Measurements from ENCODE around the gene CFAP97. TPM values are rescaled to one million over a fixed set of nuclear protein-coding genes. Genes with fewer than 3 reads are reported as not detected.

The CFAP97 gene
- total and polyA plus RNA-seq, 9 of the 15 experiments (the other 6 are each of a cell fraction or from before 2014, with no cell fraction given), result 17.3 to 57.8 (median 44.4) TPM

GRCh38 chr4:185142912-185143600 is 60.7 kb downstream of the CFAP97 start, which contains the start of gene SLC25A4 (continued):
- 0 out of 6 replicates have a peak, but pooled peaks of 1 of the 3 experiments have one; percentile 45 for TF ChIP-seq ZBTB11 (CRISPR knock-in tag; IDR thresholded peaks at IDR 0.05)
- TF ChIP-seq ZBTB2 (IDR thresholded peaks at IDR 0.05), result no peak
- TF ChIP-seq ZNF75A (CRISPR knock-in tag; IDR thresholded peaks at IDR 0.05), result no peak
- TF ChIP-seq RNF219 (CRISPR knock-in tag; IDR thresholded peaks at IDR 0.05), result no peak
- no peak for TF ChIP-seq ZNF318 (IDR thresholded peaks at IDR 0.05; ENCODE audit: borderline replicate concordance in 1 of 2, low read depth in 1 of 2)
- peak; percentile 98 for TF ChIP-seq TBP (optimal IDR thresholded peaks at IDR 0.05; ENCODE audit: low read depth, low read length)
- no peak for TF ChIP-seq HDAC1 (IDR thresholded peaks at IDR 0.05)
- no peak for TF ChIP-seq TAF9B (IDR thresholded peaks at IDR 0.05; ENCODE audit: partially characterized antibody)
- no peak for TF ChIP-seq ZFP36 (IDR thresholded peaks at IDR 0.05; ENCODE audit: low read depth, low read length, partially characterized antibody)
- TF ChIP-seq SIRT6 (IDR thresholded peaks at IDR 0.05; ENCODE audit: low read depth, low read length), result no peak
